ENCODE data around the gene DYRK1A.

DYRK1A gene

GRCh38 chr21:37575580-37575979 lies 209.0 kb downstream of the DYRK1A start:
- no peak for DNase-seq

All from activated CD4-positive, alpha-beta T cell treated with anti-CD3 and anti-CD28 coated beads for 4 hours (primary cell).